WTC11 (cell line): ENCODE results near the gene TAF11L12. TPM values are rescaled to one million over a fixed set of nuclear protein-coding genes. Genes with fewer than 3 reads are reported as not detected.
"Not testable (repeated sequence)": the region's sequence is repeated elsewhere in the genome, so short reads cannot be mapped to it uniquely, and the experiment has no call there.

Experiments used
- ATAC-seq: fragments of 200-7000 bp; cut with Tn5 transposase; 2 replicates; pipeline ENCODE4 v1.10.0; 2021; ENCODE audit warnings: mild to moderate bottlenecking, moderate library complexity
- CTCF ChIA-PET: fragments of 300-600 bp; sonication (Branson Sonifier 250); formaldehyde crosslinking; loops from one replicate; lab custom pipeline; 2021; ENCODE audit warnings: antibody characterized with exemption; lab: Charles Lee
- POLR2A ChIA-PET: fragments of 350-600 bp; sonication (Branson Sonifier 250); formaldehyde crosslinking; loops from one replicate; lab custom pipeline; 2021; ENCODE audit warnings: antibody characterized with exemption; lab: Charles Lee
- DNase-seq: peaks from one replicate; pipeline ENCODE4 v3.0.0; 2021; ENCODE audit warnings: low spot score
- H3K27ac Mint-ChIP-seq: 2 replicates; pipeline ENCODE4 v1.8.0; 2021; ENCODE audit warnings: mixed read lengths
- H3K27me3 Mint-ChIP-seq: 2 replicates; pipeline ENCODE4 v1.8.0; 2021; ENCODE audit warnings: low read depth, mild to moderate bottlenecking, moderate library complexity, mixed read lengths
- H3K36me3 Mint-ChIP-seq: 2 replicates; pipeline ENCODE4 v1.8.0; 2021; ENCODE audit warnings: mixed read lengths
- H3K4me1 Mint-ChIP-seq: 2 replicates; pipeline ENCODE4 v1.8.0; 2022; ENCODE audit warnings: mixed read lengths
- H3K4me3 Mint-ChIP-seq: 2 replicates; pipeline ENCODE4 v1.8.0; 2021; ENCODE audit warnings: mild to moderate bottlenecking, moderate library complexity, mixed read lengths
- H3K9me3 Mint-ChIP-seq: 2 replicates; pipeline ENCODE4 v1.8.0; 2021; ENCODE audit warnings: mixed read lengths
- AFF4 ChIP-seq: sonication (generic); formaldehyde crosslinking; IDR thresholded peaks from 2 replicates; pipeline ENCODE4 v1.8.1; 2023; ENCODE audit warnings: mild to moderate bottlenecking, missing genetic modification reagents, borderline replicate concordance
- E2F4 ChIP-seq: sonication (generic); formaldehyde crosslinking; IDR thresholded peaks from 2 replicates; pipeline ENCODE4 v1.8.1; 2022; ENCODE audit warnings: low read depth, mild to moderate bottlenecking, moderate library complexity, missing genetic modification reagents, borderline replicate concordance
- ETV6 ChIP-seq: sonication (generic); formaldehyde crosslinking; IDR thresholded peaks from 2 replicates; pipeline ENCODE4 v1.8.1; 2022; ENCODE audit warnings: mild to moderate bottlenecking, missing genetic modification reagents
- GRHL2 ChIP-seq: fragments of 250-450 bp; sonication (Bioruptor Pico); IDR thresholded peaks from 2 replicates; pipeline ENCODE4 v1.8.0; 2022; ENCODE audit warnings: mild to moderate bottlenecking, moderate library complexity; ENCODE audit not compliant: insufficient replicate concordance, severe bottlenecking
- KAT7 ChIP-seq: sonication (generic); formaldehyde crosslinking; IDR thresholded peaks from 2 replicates; pipeline ENCODE4 v1.8.1; 2023; ENCODE audit warnings: missing genetic modification reagents, mild to moderate bottlenecking, borderline replicate concordance
- NR1H2 ChIP-seq: sonication (generic); formaldehyde crosslinking; IDR thresholded peaks from 2 replicates; pipeline ENCODE4 v1.9.0; 2021; ENCODE audit warnings: mild to moderate bottlenecking, moderate library complexity, missing genetic modification reagents
- NR2C2 ChIP-seq: sonication (generic); formaldehyde crosslinking; IDR thresholded peaks from 2 replicates; pipeline ENCODE4 v1.8.0; 2022; ENCODE audit warnings: mild to moderate bottlenecking, missing genetic modification reagents
- NR3C1 ChIP-seq: sonication (generic); formaldehyde crosslinking; conservative IDR thresholded peaks from 2 replicates; pipeline ENCODE4 v1.8.1; 2023; ENCODE audit warnings: low read depth, mild to moderate bottlenecking, missing genetic modification reagents
- PRRX2 ChIP-seq: fragments of 250-450 bp; sonication (Bioruptor Pico); IDR thresholded peaks from 2 replicates; pipeline ENCODE4 v1.8.0; 2021; ENCODE audit warnings: mild to moderate bottlenecking
- RORB ChIP-seq: fragments of 250-450 bp; sonication (Bioruptor Pico); IDR thresholded peaks from 2 replicates; pipeline ENCODE4 v1.9.0; 2021; ENCODE audit warnings: mild to moderate bottlenecking
- STAT6 ChIP-seq: sonication (generic); formaldehyde crosslinking; conservative IDR thresholded peaks from 2 replicates; pipeline ENCODE4 v1.8.1; 2023; ENCODE audit warnings: mild to moderate bottlenecking, low read depth, missing genetic modification reagents, moderate library complexity
- TEAD1 ChIP-seq: sonication (generic); formaldehyde crosslinking; IDR thresholded peaks from 2 replicates; pipeline ENCODE4 v1.8.0; 2022; ENCODE audit warnings: mild to moderate bottlenecking, missing genetic modification reagents
- ZBTB21 ChIP-seq: sonication (generic); formaldehyde crosslinking; IDR thresholded peaks from 2 replicates; pipeline ENCODE4 v1.8.1; 2023; ENCODE audit warnings: mild to moderate bottlenecking, missing genetic modification reagents, borderline replicate concordance
- ZNF416 ChIP-seq: fragments of 250-450 bp; sonication (Bioruptor Pico); IDR thresholded peaks from 2 replicates; pipeline ENCODE4 v1.9.0; 2021; ENCODE audit warnings: mild to moderate bottlenecking, inconsistent platforms
- total RNA-seq: library from RNA; stranded (reverse); gene quantifications from 3 replicates; pipeline ENCODE4 v1.2.3, GENCODE V29; 2021
- TF ChIP-seq, protein P1 (sequence below): sonication (generic); formaldehyde crosslinking; IDR thresholded peaks from 2 replicates; pipeline ENCODE4 v1.8.1; 2023; ENCODE audit warnings: mild to moderate bottlenecking, missing genetic modification reagents

Gene TAF11L12
- total RNA-seq, 1 experiment from 2014 or later: not detected

DNA sequence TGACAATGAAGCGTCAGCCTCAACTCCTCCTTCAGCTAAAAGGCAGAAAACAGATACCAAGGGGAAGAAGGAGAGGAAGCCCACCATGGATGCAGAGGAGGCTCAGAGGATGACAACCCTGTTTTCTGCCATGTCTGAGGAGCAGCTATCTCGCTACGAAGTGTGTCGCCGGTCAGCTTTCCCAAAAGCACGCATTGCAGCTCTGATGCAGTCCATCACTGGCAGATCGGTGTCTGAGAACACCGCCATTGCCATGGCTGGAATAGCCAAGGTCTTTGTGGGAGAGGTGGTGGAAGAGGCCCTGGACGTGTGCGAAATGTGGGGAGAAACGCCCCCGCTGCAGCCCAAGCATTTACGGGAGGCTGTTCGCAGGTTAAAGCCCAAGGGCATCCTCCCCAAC is 5.2 kb upstream of the TAF11L12 start (continued):
- TF ChIP-seq NR2C2 (CRISPR knock-in tag) (no peak), PRRX2 (CRISPR knock-in tag) (no peak), NR3C1 (CRISPR knock-in tag) (no peak), E2F4 (CRISPR knock-in tag) (no peak), ZNF416 (CRISPR knock-in tag) (no peak), ETV6 (CRISPR knock-in tag) (no peak), NR1H2 (no peak), AFF4 (CRISPR knock-in tag) (no peak)
- TF ChIP-seq, protein P1, sequence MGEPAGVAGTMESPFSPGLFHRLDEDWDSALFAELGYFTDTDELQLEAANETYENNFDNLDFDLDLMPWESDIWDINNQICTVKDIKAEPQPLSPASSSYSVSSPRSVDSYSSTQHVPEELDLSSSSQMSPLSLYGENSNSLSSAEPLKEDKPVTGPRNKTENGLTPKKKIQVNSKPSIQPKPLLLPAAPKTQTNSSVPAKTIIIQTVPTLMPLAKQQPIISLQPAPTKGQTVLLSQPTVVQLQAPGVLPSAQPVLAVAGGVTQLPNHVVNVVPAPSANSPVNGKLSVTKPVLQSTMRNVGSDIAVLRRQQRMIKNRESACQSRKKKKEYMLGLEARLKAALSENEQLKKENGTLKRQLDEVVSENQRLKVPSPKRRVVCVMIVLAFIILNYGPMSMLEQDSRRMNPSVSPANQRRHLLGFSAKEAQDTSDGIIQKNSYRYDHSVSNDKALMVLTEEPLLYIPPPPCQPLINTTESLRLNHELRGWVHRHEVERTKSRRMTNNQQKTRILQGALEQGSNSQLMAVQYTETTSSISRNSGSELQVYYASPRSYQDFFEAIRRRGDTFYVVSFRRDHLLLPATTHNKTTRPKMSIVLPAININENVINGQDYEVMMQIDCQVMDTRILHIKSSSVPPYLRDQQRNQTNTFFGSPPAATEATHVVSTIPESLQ (CRISPR knock-in tag): no peak

GRCh38 chr5:17607461-17607860 is 2.7 kb upstream of the TAF11L12 start:
- H3K4me1 Mint-ChIP-seq, H3K36me3 Mint-ChIP-seq, H3K27ac Mint-ChIP-seq, DNase-seq, H3K27me3 Mint-ChIP-seq, POLR2A ChIA-PET, CTCF ChIA-PET, H3K9me3 Mint-ChIP-seq, ATAC-seq, H3K4me3 Mint-ChIP-seq: not testable (repeated sequence)

DNA sequence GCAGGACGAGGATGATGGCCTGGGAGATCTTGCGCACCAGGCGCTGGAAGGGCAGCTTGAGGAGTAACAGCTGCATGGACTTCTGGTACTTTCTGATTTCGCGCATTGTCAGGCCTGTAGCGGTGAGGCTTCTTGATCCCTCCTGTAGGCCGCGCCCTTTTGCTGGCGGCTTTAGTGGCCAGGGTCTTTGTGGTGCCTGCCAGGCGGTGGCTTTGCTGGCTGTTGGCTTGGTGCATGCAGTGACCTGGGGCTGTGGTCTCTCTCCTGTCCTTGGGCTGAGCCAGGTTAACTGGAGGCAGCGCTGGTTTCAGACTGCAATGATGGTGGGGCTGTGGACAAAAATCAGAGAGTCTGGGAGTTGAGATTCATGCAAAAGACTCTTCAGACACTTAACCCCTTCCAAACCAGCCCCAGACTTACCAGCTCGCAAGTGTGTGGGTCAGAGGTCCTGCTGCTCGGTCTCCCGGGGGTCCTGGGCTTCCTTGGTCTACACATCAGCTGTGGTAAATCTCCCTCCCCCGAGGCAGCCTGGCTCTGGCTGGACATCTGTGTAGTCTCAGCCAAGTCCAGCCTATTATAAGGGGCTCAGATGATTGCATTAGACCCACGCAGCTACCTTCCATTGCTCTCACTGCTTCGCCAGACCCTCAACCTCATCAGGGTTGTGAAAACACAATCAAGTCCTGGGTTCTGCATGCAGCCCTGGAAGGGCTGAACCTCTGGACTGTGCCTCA is 4.8 kb downstream of the TAF11L12 start:
- ATAC-seq (no peak), DNase-seq (no peak)
- no peaks in the 10 kb centered on the region; the same call in 1 of the 2 replicates for H3K27me3 Mint-ChIP-seq
- peaks cover 5% of the 10 kb centered on the region for H3K9me3 Mint-ChIP-seq
- no peak overlapping the region for H3K27ac Mint-ChIP-seq
- H3K4me1 Mint-ChIP-seq: no peaks in the 10 kb centered on the region
- ChIA-PET POLR2A (no interaction called here), CTCF (no interaction called here)
- H3K36me3 Mint-ChIP-seq: no peaks in the 10 kb centered on the region
- H3K4me3 Mint-ChIP-seq: no peak overlapping the region
- TF ChIP-seq ZBTB21 (no peak), GRHL2 (no peak), AFF4 (CRISPR knock-in tag) (no peak), STAT6 (CRISPR knock-in tag) (no peak), RORB (CRISPR knock-in tag) (no peak), TEAD1 (CRISPR knock-in tag) (no peak), KAT7 (no peak)
